WERI-Rb-1 (cell line): Measurements from ENCODE around the gene RPL22.

Source experiments
- DNase-seq: peaks from one replicate; pipeline ENCODE4 v3.0.0-alpha.2; 2020
- H3K27ac ChIP-seq: fragments of 250-450 bp; sonication (Bioruptor Pico); 2 replicates; pipeline ENCODE4 v1.5.1; 2020; ENCODE audit warnings: mild to moderate bottlenecking, moderate library complexity
- H3K27me3 ChIP-seq: fragments of 250-450 bp; sonication (Bioruptor Pico); 2 replicates; pipeline ENCODE4 v1.5.1; 2021; ENCODE audit warnings: mild to moderate bottlenecking, low read depth, moderate library complexity; ENCODE audit not compliant: insufficient read depth, severe bottlenecking
- H3K36me3 ChIP-seq: fragments of 250-450 bp; sonication (Bioruptor Pico); 2 replicates; pipeline ENCODE4 v1.5.1; 2020; ENCODE audit warnings: mild to moderate bottlenecking, moderate library complexity
- H3K4me3 ChIP-seq: 2 replicates; pipeline ENCODE4 v1.5.1; 2011; ENCODE audit warnings: low read depth, mild to moderate bottlenecking, control low read depth, low read length
- H3K9me3 ChIP-seq: fragments of 250-450 bp; sonication (Bioruptor Pico); 2 replicates; pipeline ENCODE4 v1.5.1; 2021; ENCODE audit warnings: mild to moderate bottlenecking, moderate library complexity; ENCODE audit not compliant: severe bottlenecking
- CTCF ChIP-seq: IDR thresholded peaks from 2 replicates; pipeline ENCODE4 v1.5.1; 2011; ENCODE audit warnings: low read depth, mild to moderate bottlenecking, control low read depth, inconsistent platforms, low read length

Gene RPL22

GRCh38 chr1:6199298-6200187, at the start of gene RPL22:
Gene RPL22 (minus strand): TSS chr1:6199595. CDS start chr1:6199573, 22 bp downstream.
- DNase-seq, result peak; percentile 99
- TF ChIP-seq CTCF, result no peak
- no peaks in the 10 kb centered on the region for H3K9me3 ChIP-seq
- no peaks in the 10 kb centered on the region for H3K27me3 ChIP-seq
- peaks cover 41% of the 10 kb centered on the region for H3K36me3 ChIP-seq
- H3K4me3 ChIP-seq, result peak within 1 kb of the TSS; percentile 95
- H3K27ac ChIP-seq, result peak within 1 kb of the TSS; percentile 96

- DNase-seq, result no peak
- Histone ChIP-seq H3K27me3 (no peaks in the 10 kb centered on the region), H3K4me3 (no peak overlapping the region), H3K9me3 (no peaks in the 10 kb centered on the region), H3K36me3 (no peaks in the 10 kb centered on the region; the same call in 1 of the 2 replicates), H3K27ac (no peak overlapping the region)
- no peak for TF ChIP-seq CTCF
These were observed 48.9 kb upstream of the RPL22 start for GRCh38 chr1:6248161-6248776.

GRCh38 chr1:6247651-6248050, 48.3 kb upstream of the RPL22 start:
- H3K27ac ChIP-seq, result no peak overlapping the region
- no peaks in the 10 kb centered on the region for H3K9me3 ChIP-seq
- H3K36me3 ChIP-seq, result no peaks in the 10 kb centered on the region
- no peak for TF ChIP-seq CTCF
- H3K27me3 ChIP-seq, result no peaks in the 10 kb centered on the region
- H3K4me3 ChIP-seq, result no peak overlapping the region
- DNase-seq, result no peak

GRCh38 chr1:6246497-6247467, 47.4 kb upstream of the RPL22 start:
- Histone ChIP-seq H3K9me3 (no peaks in the 10 kb centered on the region), H3K36me3 (no peaks in the 10 kb centered on the region), H3K4me3 (peak overlapping the region; percentile 77), H3K27me3 (no peaks in the 10 kb centered on the region), H3K27ac (peak overlapping the region; percentile 48)
- peak; percentile 95 for DNase-seq
- peak; percentile 94 for TF ChIP-seq CTCF

- TF ChIP-seq CTCF, result no peak
- Histone ChIP-seq H3K27me3 (no peaks in the 10 kb centered on the region), H3K36me3 (no peaks in the 10 kb centered on the region), H3K27ac (peak overlapping the region; percentile 63), H3K9me3 (no peaks in the 10 kb centered on the region), H3K4me3 (peak overlapping the region; percentile 77)
- DNase-seq, result peak; percentile 94
These were observed 46.6 kb upstream of the RPL22 start for GRCh38 chr1:6245869-6246496.
